ENCODE measurements around the gene PFDN2.

The PFDN2 gene

DNA sequence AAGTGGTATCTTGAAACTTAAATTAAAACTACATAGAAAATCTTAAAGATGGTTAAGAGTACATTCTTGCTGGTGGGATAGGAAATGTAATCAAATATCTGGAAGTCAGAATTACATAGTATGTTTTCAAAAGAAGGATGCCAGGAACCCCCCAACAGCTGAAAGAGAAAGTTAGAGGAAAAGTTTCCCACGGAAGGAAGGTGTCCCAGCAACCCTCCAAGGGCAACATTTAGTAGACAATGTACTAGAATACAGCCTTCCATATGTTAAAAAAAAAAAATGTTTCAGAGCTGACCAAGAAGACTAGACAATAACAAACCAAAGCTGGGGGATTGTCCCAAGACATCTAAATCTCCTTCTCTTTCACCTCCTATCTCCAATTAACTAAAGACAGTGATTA, 12.4 kb upstream of the PFDN2 start:
- ChIA-PET CTCF (interaction anchor here (0.9 to 1.8 kb wide), 3 partner anchors 8 to 14 kb away, joined by 4 to 7 read pairs (median 4); partner anchors contain the start of genes NIT1 and PFDN2), POLR2A (no interaction called here)
- no peaks in the 10 kb centered on the region for H3K9me3 ChIP-seq (ENCODE audit: control extremely low read depth in 1 of 5, control insufficient read depth in 4 of 5, insufficient read depth in 2 of 5, low read depth in 1 of 5, low read length in 4 of 5)
- no CpG with 5 or more reads among the region's 1 CpG for WGBS (ENCODE audit: insufficient coverage)
- peaks cover 7 to 40% (median 25%) of the 10 kb centered on the region in 4 experiments for H3K36me3 ChIP-seq (ENCODE audit: control insufficient read depth in 4 of 4, insufficient read depth in 4 of 4, low read length in 3 of 4)
- no peak overlapping the region for H3K27ac ChIP-seq (ENCODE audit: insufficient read depth in 1 of 2, low read depth in 1 of 2, low read length in 2 of 2, poor library complexity in 1 of 2, severe bottlenecking in 2 of 2)
- no peak for DNase-seq
- H3K4me3 ChIP-seq (ENCODE audit: control insufficient read depth in 1 of 7, extremely low read depth in 1 of 7, insufficient read depth in 4 of 7, low read depth in 2 of 7, low read length in 6 of 7) = no peak overlapping the region
- no peaks in the 10 kb centered on the region for H3K27me3 ChIP-seq (replicated peaks in 2 of 5; ENCODE audit: control insufficient read depth in 4 of 5, insufficient read depth in 5 of 5, low read length in 4 of 5)
- H3K4me1 ChIP-seq (ENCODE audit: control extremely low read depth in 1 of 4, control insufficient read depth in 4 of 4, insufficient read depth in 4 of 4, low read length in 3 of 4) = peaks cover 13 to 33% (median 23%) of the 10 kb centered on the region in 4 experiments

DNA sequence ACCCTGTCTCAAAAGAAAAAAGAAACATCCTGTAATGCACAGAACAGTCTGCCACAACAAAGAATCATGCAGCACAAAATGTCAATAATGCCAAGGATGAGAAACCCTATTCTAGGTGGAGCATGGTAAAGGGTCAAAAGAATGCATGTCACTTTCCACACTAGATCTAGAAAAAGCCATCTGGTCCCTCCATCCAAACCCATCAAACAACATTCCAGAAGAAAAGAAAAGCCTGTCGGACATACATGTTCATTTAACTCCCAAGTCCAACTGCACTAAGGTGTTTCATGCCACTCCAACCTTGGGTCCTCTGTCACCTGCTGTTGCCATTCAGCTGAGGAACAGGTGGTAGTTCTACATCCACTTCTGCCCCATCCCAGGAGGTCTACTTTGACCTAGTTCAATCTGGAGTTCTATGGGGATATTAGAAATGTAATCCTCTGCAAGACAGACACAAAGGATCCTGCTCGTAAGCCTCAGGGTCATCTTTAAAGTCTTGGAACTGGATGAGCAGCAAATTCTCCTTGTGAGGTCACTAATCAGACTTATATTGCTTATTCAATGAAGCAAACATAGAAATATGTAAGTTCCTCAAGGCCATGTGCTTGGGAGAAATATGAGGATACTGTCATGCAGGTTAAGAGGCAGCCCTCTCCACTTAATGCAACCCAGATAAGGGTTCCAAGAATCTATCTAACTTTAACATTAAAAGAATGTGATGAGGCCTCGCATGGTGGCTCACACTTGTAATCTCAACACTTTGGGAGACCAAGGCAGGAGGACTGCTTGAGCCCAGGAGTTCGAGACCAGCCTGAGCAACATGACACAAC, 11.0 kb upstream of the PFDN2 start:
- 93% methylated on average over 4 of the region's 4 CpGs for WGBS (ENCODE audit: insufficient coverage)

DNA sequence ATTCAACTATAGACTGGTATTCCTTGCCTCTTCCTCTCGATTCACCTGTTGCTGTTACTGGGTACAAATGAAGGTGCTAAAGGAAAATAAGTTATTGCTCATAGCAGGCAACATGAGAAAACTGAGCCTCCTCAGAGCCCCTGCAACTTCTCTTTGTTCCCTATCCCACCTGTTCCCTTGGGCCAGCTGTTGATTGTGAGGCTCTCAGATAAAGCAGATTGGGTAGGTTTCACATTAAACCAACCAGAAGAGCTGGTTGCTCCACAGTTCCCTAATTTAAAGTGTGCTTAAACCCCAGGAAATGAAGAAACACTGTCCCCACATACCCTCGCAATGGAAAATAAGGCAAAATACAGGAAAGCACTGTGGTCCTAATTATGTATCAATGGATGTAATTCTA, 9.8 kb upstream of the PFDN2 start:
- Histone ChIP-seq H3K27ac (ENCODE audit: insufficient read depth in 1 of 2, low read depth in 1 of 2, low read length in 2 of 2, poor library complexity in 1 of 2, severe bottlenecking in 2 of 2) (no peak overlapping the region), H3K4me3 (ENCODE audit: control insufficient read depth in 1 of 7, extremely low read depth in 1 of 7, insufficient read depth in 4 of 7, low read depth in 2 of 7, low read length in 6 of 7) (no peak overlapping the region), H3K9me3 (ENCODE audit: control extremely low read depth in 1 of 5, control insufficient read depth in 4 of 5, insufficient read depth in 2 of 5, low read depth in 1 of 5, low read length in 4 of 5) (no peaks in the 10 kb centered on the region), H3K27me3 (replicated peaks in 2 of 5; ENCODE audit: control insufficient read depth in 4 of 5, insufficient read depth in 5 of 5, low read length in 4 of 5) (no peaks in the 10 kb centered on the region), H3K4me1 (ENCODE audit: control extremely low read depth in 1 of 4, control insufficient read depth in 4 of 4, insufficient read depth in 4 of 4, low read length in 3 of 4) (peaks cover 13 to 24% (median 18%) of the 10 kb centered on the region in 4 experiments), H3K36me3 (ENCODE audit: control insufficient read depth in 4 of 4, insufficient read depth in 4 of 4, low read length in 3 of 4) (peaks cover 8 to 64% (median 44%) of the 10 kb centered on the region in 4 experiments)
- no peak for DNase-seq
- WGBS (ENCODE audit: insufficient coverage) = no CpG with 5 or more reads among the region's 2 CpGs
- CTCF ChIA-PET = interaction anchor here (0.6 to 2.6 kb wide), 11 partner anchors 9 to 254 kb away, joined by 3 to 11 read pairs (median 4); partner anchors contain the start of genes KLHDC9, NECTIN4, NIT1 and PFDN2
- POLR2A ChIA-PET = interaction anchor here (1.1 kb wide), 1 partner anchor 15 kb away, joined by 3 read pairs; no protein-coding TSS in a partner anchor

More for the DNA sequence above, 11.0 kb upstream of the PFDN2 start:
- Histone ChIP-seq H3K27ac (ENCODE audit: insufficient read depth in 1 of 2, low read depth in 1 of 2, low read length in 2 of 2, poor library complexity in 1 of 2, severe bottlenecking in 2 of 2) (no peak overlapping the region), H3K36me3 (ENCODE audit: control insufficient read depth in 4 of 4, insufficient read depth in 4 of 4, low read length in 3 of 4) (peaks cover 7 to 54% (median 35%) of the 10 kb centered on the region in 4 experiments), H3K9me3 (ENCODE audit: control extremely low read depth in 1 of 5, control insufficient read depth in 4 of 5, insufficient read depth in 2 of 5, low read depth in 1 of 5, low read length in 4 of 5) (no peaks in the 10 kb centered on the region), H3K27me3 (replicated peaks in 2 of 5; ENCODE audit: control insufficient read depth in 4 of 5, insufficient read depth in 5 of 5, low read length in 4 of 5) (no peaks in the 10 kb centered on the region), H3K4me3 (ENCODE audit: control insufficient read depth in 1 of 7, extremely low read depth in 1 of 7, insufficient read depth in 4 of 7, low read depth in 2 of 7, low read length in 6 of 7) (no peak overlapping the region), H3K4me1 (ENCODE audit: control extremely low read depth in 1 of 4, control insufficient read depth in 4 of 4, insufficient read depth in 4 of 4, low read length in 3 of 4) (peaks cover 13 to 32% (median 23%) of the 10 kb centered on the region in 4 experiments)
- POLR2A ChIA-PET = interaction anchor here (1.1 kb wide), 1 partner anchor 14 kb away, joined by 3 read pairs; no protein-coding TSS in a partner anchor
- DNase-seq = no peak
- CTCF ChIA-PET = interaction anchor here (1.0 to 2.6 kb wide), 8 partner anchors 9 to 39 kb away, joined by 4 to 11 read pairs (median 7); partner anchors contain the start of genes KLHDC9, NECTIN4, NIT1 and PFDN2

DNA sequence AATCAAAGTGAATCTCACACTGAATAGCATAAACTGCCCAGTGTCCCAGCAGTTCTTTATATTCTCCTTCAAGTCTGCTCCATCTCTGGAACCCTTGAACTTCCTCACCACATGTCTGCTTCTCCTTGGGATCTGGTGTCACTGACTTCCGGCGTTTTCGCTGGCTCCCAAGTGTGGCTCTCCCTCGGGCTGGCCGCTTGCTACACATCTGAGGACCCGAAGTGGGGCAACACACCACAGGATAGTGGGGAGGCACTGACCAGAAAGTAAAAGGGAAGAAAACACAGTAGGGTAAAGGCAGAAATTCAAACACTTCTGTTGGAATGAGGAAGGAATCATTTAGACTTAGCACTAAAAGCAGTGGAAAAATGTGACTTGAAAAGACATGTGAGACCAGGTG, 5.1 kb upstream of the PFDN2 start:
- Histone ChIP-seq H3K9me3 (ENCODE audit: control extremely low read depth in 1 of 5, control insufficient read depth in 4 of 5, insufficient read depth in 2 of 5, low read depth in 1 of 5, low read length in 4 of 5) (no peaks in the 10 kb centered on the region), H3K27ac (ENCODE audit: insufficient read depth in 1 of 2, low read depth in 1 of 2, low read length in 2 of 2, poor library complexity in 1 of 2, severe bottlenecking in 2 of 2) (no peak overlapping the region), H3K4me1 (ENCODE audit: control extremely low read depth in 1 of 4, control insufficient read depth in 4 of 4, insufficient read depth in 4 of 4, low read length in 3 of 4) (peaks cover 22 to 41% (median 32%) of the 10 kb centered on the region in 4 experiments), H3K4me3 (ENCODE audit: control insufficient read depth in 1 of 7, extremely low read depth in 1 of 7, insufficient read depth in 4 of 7, low read depth in 2 of 7, low read length in 6 of 7) (no peak overlapping the region), H3K27me3 (replicated peaks in 2 of 5; ENCODE audit: control insufficient read depth in 4 of 5, insufficient read depth in 5 of 5, low read length in 4 of 5) (no peaks in the 10 kb centered on the region), H3K36me3 (ENCODE audit: control insufficient read depth in 4 of 4, insufficient read depth in 4 of 4, low read length in 3 of 4) (peaks cover 12 to 71% (median 48%) of the 10 kb centered on the region in 4 experiments)
- ChIA-PET CTCF (interaction anchor here (1.8 kb wide), 1 partner anchor 8 kb away, joined by 4 read pairs; no protein-coding TSS in a partner anchor), POLR2A (no interaction called here)
- no peak for DNase-seq
- WGBS (ENCODE audit: insufficient coverage) = 99% methylated on average over 6 of the region's 6 CpGs

DNA sequence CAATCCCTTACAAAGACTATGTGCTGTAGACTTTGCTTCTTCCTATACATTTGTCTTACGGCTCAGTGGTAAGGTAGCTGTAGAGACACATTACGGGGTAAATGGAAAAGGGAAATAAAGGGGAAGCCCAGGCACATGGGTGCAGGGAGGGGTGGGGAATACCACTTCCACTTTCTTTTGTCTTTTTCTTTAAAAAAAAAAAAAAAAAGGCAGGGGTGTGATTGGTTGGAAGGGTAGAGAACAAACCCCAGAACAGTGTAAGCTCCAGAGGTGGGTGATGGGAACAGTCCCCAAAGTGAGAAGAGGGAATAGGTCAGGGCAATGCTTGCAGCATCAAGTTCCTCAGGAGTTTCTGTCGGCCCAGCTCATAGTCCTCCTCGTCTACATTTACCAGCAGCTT, 4.0 kb upstream of the PFDN2 start:
- peak; percentile 36 to 66 (median 55) for DNase-seq
- Histone ChIP-seq H3K36me3 (ENCODE audit: control insufficient read depth in 4 of 4, insufficient read depth in 4 of 4, low read length in 3 of 4) (peaks cover 7 to 60% (median 44%) of the 10 kb centered on the region in 4 experiments), H3K4me3 (ENCODE audit: control insufficient read depth in 1 of 7, extremely low read depth in 1 of 7, insufficient read depth in 4 of 7, low read depth in 2 of 7, low read length in 6 of 7) (no peak overlapping the region), H3K27ac (ENCODE audit: insufficient read depth in 1 of 2, low read depth in 1 of 2, low read length in 2 of 2, poor library complexity in 1 of 2, severe bottlenecking in 2 of 2) (peak overlapping the region; percentile 7 to 33), H3K9me3 (ENCODE audit: control extremely low read depth in 1 of 5, control insufficient read depth in 4 of 5, insufficient read depth in 2 of 5, low read depth in 1 of 5, low read length in 4 of 5) (no peaks in the 10 kb centered on the region), H3K4me1 (ENCODE audit: control extremely low read depth in 1 of 4, control insufficient read depth in 4 of 4, insufficient read depth in 4 of 4, low read length in 3 of 4) (peaks cover 19 to 41% (median 30%) of the 10 kb centered on the region in 4 experiments), H3K27me3 (replicated peaks in 2 of 5; ENCODE audit: control insufficient read depth in 4 of 5, insufficient read depth in 5 of 5, low read length in 4 of 5) (no peaks in the 10 kb centered on the region)
- ChIA-PET POLR2A (interaction anchor here (0.6 kb wide), 1 partner anchor 138 kb away, joined by 4 read pairs; no protein-coding TSS in a partner anchor), CTCF (interaction anchor here (0.8 to 1.8 kb wide), 9 partner anchors 9 to 124 kb away, joined by 3 to 10 read pairs (median 4); partner anchors contain the start of genes KLHDC9 and PPOX)
- WGBS (ENCODE audit: insufficient coverage) = 83% methylated on average over 1 of the region's 4 CpGs

DNA sequence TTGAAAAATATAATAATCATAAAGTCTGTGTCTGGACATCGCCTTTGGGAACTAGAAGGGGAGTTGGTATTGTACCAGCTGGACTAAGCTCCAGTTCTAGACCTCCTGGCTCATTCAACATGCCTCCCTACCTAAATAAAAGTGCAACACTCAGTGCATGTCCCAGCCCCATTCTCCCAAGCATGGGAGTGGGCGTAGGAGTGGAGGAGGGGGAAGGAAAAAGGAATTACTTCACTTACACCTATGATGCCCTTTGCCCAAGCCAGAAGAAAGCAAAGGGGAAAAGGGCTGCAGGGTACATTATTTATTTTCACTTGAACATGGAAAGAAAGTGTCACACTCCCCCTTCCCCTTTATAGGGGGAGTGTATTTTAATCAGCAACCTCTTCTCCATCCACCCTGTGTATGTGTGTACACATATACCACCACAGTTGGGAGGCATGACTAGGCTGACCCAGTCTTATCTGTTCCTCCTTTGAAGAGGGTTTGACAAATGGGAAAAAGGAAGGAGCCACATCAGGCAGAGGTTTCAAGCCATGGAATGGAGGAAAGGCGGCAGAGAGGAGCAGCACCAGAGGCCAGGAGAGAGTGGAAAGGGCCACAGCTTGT, 3.3 kb upstream of the PFDN2 start:
- H3K27ac ChIP-seq (ENCODE audit: insufficient read depth in 1 of 2, low read depth in 1 of 2, low read length in 2 of 2, poor library complexity in 1 of 2, severe bottlenecking in 2 of 2) = peak overlapping the region; percentile 7 to 33
- H3K9me3 ChIP-seq (ENCODE audit: control extremely low read depth in 1 of 5, control insufficient read depth in 4 of 5, insufficient read depth in 2 of 5, low read depth in 1 of 5, low read length in 4 of 5) = no peaks in the 10 kb centered on the region
- POLR2A ChIA-PET = no interaction called here
- peaks cover 19 to 48% (median 36%) of the 10 kb centered on the region in 4 experiments for H3K4me1 ChIP-seq (ENCODE audit: control extremely low read depth in 1 of 4, control insufficient read depth in 4 of 4, insufficient read depth in 4 of 4, low read length in 3 of 4)
- CTCF ChIA-PET = interaction anchor here (0.8 to 1.8 kb wide), 6 partner anchors 9 to 123 kb away, joined by 3 to 10 read pairs (median 4); no protein-coding TSS in a partner anchor
- DNase-seq = no peak
- H3K36me3 ChIP-seq (ENCODE audit: control insufficient read depth in 4 of 4, insufficient read depth in 4 of 4, low read length in 3 of 4) = peaks cover 7 to 55% (median 42%) of the 10 kb centered on the region in 4 experiments
- no peaks in the 10 kb centered on the region for H3K27me3 ChIP-seq (replicated peaks in 2 of 5; ENCODE audit: control insufficient read depth in 4 of 5, insufficient read depth in 5 of 5, low read length in 4 of 5)
- no peak overlapping the region for H3K4me3 ChIP-seq (ENCODE audit: control insufficient read depth in 1 of 7, extremely low read depth in 1 of 7, insufficient read depth in 4 of 7, low read depth in 2 of 7, low read length in 6 of 7)
- WGBS (ENCODE audit: insufficient coverage) = no CpG with 5 or more reads among the region's 3 CpGs
